DMS53 treated with DMSO at 0.1 percent for 48 hours (cell line): ENCODE results near the gene MRPL16.

Experiments
- DNase-seq: peaks from one replicate; lab custom pipeline; 2025; ENCODE audit not compliant: unreplicated experiment; lab: John Stamatoyannopoulos, UW

MRPL16 gene

GRCh38 chr11:59773083-59773440 lies 37.5 kb downstream of the MRPL16 start:
- DNase-seq: no peak

GRCh38 chr11:59771605-59772004 lies 39.0 kb downstream of the MRPL16 start:
- no peak for DNase-seq

GRCh38 chr11:59770869-59771268 lies 39.7 kb downstream of the MRPL16 start:
- no peak for DNase-seq

GRCh38 chr11:59770319-59770718 lies 40.3 kb downstream of the MRPL16 start:
- DNase-seq: no peak

GRCh38 chr11:59769828-59770227 lies 40.8 kb downstream of the MRPL16 start:
- no peak for DNase-seq

- DNase-seq: no peak
These were observed 41.5 kb downstream of the MRPL16 start for GRCh38 chr11:59769111-59769510.

- DNase-seq: no peak
These were observed 43.4 kb downstream of the MRPL16 start for GRCh38 chr11:59767225-59767611.

GRCh38 chr11:59766542-59767224 lies 43.9 kb downstream of the MRPL16 start:
- no peak for DNase-seq

- DNase-seq: no peak
These were observed 45.4 kb downstream of the MRPL16 start for GRCh38 chr11:59765068-59765735.

- DNase-seq: no peak
These were observed 48.6 kb downstream of the MRPL16 start for GRCh38 chr11:59761993-59762392.

GRCh38 chr11:59760771-59761170 lies 49.8 kb downstream of the MRPL16 start:
- DNase-seq: no peak

- no peak for DNase-seq
These were observed 50.7 kb downstream of the MRPL16 start for GRCh38 chr11:59759900-59760299.

- DNase-seq: no peak
These were observed 52.1 kb downstream of the MRPL16 start for GRCh38 chr11:59758401-59759037.

- DNase-seq: peak; percentile 24
These were observed 53.7 kb downstream of the MRPL16 start for GRCh38 chr11:59756845-59757244.

GRCh38 chr11:59756558-59756840 lies 54.1 kb downstream of the MRPL16 start:
- DNase-seq: no peak
